B cell (primary cell): ENCODE data around the gene REN. TPM values are rescaled to one million over a fixed set of nuclear protein-coding genes. Genes with fewer than 3 reads are reported as not detected.

Experiments used
- ATAC-seq: fragments of 200-7000 bp; cut with Tn5 transposase; one replicate; pipeline ENCODE4 v1.10.0; 2021; ENCODE audit warnings: low read depth, mild to moderate bottlenecking, moderate number of reproducible peaks, moderate library complexity
- CTCF ChIA-PET: fragments of 350-600 bp; sonication (Branson Sonifier 250); formaldehyde crosslinking; loops from one replicate; lab custom pipeline; 2021; ENCODE audit warnings: antibody characterized with exemption, inconsistent platforms; lab: Charles Lee
- POLR2A ChIA-PET: fragments of 350-600 bp; sonication (Branson Sonifier 250); formaldehyde crosslinking; loops from one replicate; lab custom pipeline; 2021; ENCODE audit warnings: antibody characterized with exemption; lab: Charles Lee
- DNase-seq: peaks from one replicate; pipeline ENCODE4 v3.0.0; 2013
- H2AFZ ChIP-seq: 2 replicates; pipeline ENCODE4 v1.6.1; 2012; ENCODE audit warnings: mild to moderate bottlenecking, low read depth, low read length; ENCODE audit not compliant: insufficient read depth, poor library complexity, severe bottlenecking
- H3K27ac ChIP-seq, 2 donors: 1 replicate in 1 of 2; 2 replicates in 1 of 2; pipeline ENCODE4 v1.5.1; 2012 to 2013; ENCODE audit warnings: low read length in 2 of 2, mild to moderate bottlenecking in 2 of 2, moderate library complexity in 1 of 2
- H3K27me3 ChIP-seq, 4 experiments: fragments of 200-600 bp in 1 of 4; sonication (generic) in 1 of 4; replicated peaks in 1 of 4; 1 replicate in 2 of 4; 2 replicates in 2 of 4; pipeline versions ENCODE4 v1.6.1 to v1.7.0; 2013 to 2016; ENCODE audit warnings: low read length in 3 of 4, mild to moderate bottlenecking in 2 of 4, mixed read lengths in 1 of 4, moderate library complexity in 1 of 4; ENCODE audit not compliant: insufficient read depth in 4 of 4, control insufficient read depth in 3 of 4; ENCODE audit errors: control extremely low read depth in 1 of 4
- H3K36me3 ChIP-seq, 2 experiments: replicated peaks in 1 of 2; 1 replicate in 1 of 2; 2 replicates in 1 of 2; pipeline versions ENCODE4 v1.6.1 to v1.7.1; 2013; ENCODE audit warnings: low read length in 1 of 2; ENCODE audit not compliant: insufficient read depth in 2 of 2, control insufficient read depth in 1 of 2; ENCODE audit errors: control extremely low read depth in 1 of 2, extremely low read depth in 1 of 2
- H3K4me1 ChIP-seq, 2 donors: fragments of 200-600 bp in 1 of 2; sonication (generic) in 1 of 2; 1 replicate in 1 of 2; 2 replicates in 1 of 2; pipeline versions ENCODE4 v1.5.1 to v1.6.1; 2013 to 2017; ENCODE audit warnings: low read length in 2 of 2; ENCODE audit not compliant: control insufficient read depth in 2 of 2, insufficient read depth in 2 of 2
- H3K4me2 ChIP-seq: replicated peaks from 2 replicates; pipeline ENCODE3; 2012; ENCODE audit warnings: mild to moderate bottlenecking, low read depth, low read length; ENCODE audit not compliant: poor library complexity, severe bottlenecking
- H3K4me3 ChIP-seq, 5 experiments: fragments of 200-600 bp in 1 of 5; sonication (generic) in 1 of 5; 1 replicate in 3 of 5; 2 replicates in 2 of 5; pipeline versions ENCODE4 v1.5.1 to v1.7.0; 2011 to 2016; ENCODE audit warnings: low read length in 4 of 5, mild to moderate bottlenecking in 4 of 5, low read depth in 2 of 5, control low read depth in 1 of 5, moderate library complexity in 1 of 5; ENCODE audit not compliant: insufficient read depth in 1 of 5; ENCODE audit errors: control extremely low read depth in 1 of 5, extremely low read depth in 1 of 5
- H3K79me2 ChIP-seq: fragments of 200-600 bp; sonication (generic); one replicate; pipeline ENCODE4 v1.6.0; 2016; ENCODE audit warnings: low read length; ENCODE audit not compliant: control insufficient read depth, insufficient read depth
- H3K9ac ChIP-seq: fragments of 200-600 bp; sonication (generic); 2 replicates; pipeline ENCODE4 v1.6.1; 2017; ENCODE audit warnings: mild to moderate bottlenecking, low read length, moderate library complexity
- H3K9me3 ChIP-seq, 3 donors: one replicate each; pipeline versions ENCODE4 v1.6.1 to v1.7.1; 2013; ENCODE audit warnings: low read length in 2 of 3; ENCODE audit not compliant: control insufficient read depth in 2 of 3, insufficient read depth in 1 of 3; ENCODE audit errors: control extremely low read depth in 1 of 3
- H4K20me1 ChIP-seq: 2 replicates; pipeline ENCODE4 v1.6.0; 2012; ENCODE audit warnings: mild to moderate bottlenecking, low read length; ENCODE audit not compliant: insufficient read depth, control insufficient read depth, poor library complexity, severe bottlenecking
- H3K27ac Mint-ChIP-seq: one replicate; pipeline ENCODE4 v1.8.0; 2021; ENCODE audit warnings: mixed read lengths
- H3K27me3 Mint-ChIP-seq: one replicate; pipeline ENCODE4 v1.8.0; 2021; ENCODE audit warnings: mixed read lengths
- H3K4me1 Mint-ChIP-seq: one replicate; pipeline ENCODE4 v1.8.0; 2021; ENCODE audit warnings: mixed read lengths
- H3K4me3 Mint-ChIP-seq: one replicate; pipeline ENCODE4 v1.8.0; 2021; ENCODE audit warnings: mixed read lengths
- H3K9me3 Mint-ChIP-seq: one replicate; pipeline ENCODE4 v1.8.0; 2022; ENCODE audit warnings: mixed read lengths; ENCODE audit not compliant: insufficient read depth
- EZH2 ChIP-seq: IDR thresholded peaks from 2 replicates; pipeline ENCODE4 v1.6.1; 2012; ENCODE audit warnings: borderline replicate concordance, low read depth, mild to moderate bottlenecking, moderate library complexity, low read length; ENCODE audit not compliant: insufficient read depth, poor library complexity, severe bottlenecking
- WGBS: methylation state at CpG from one replicate; pipeline ENCODE4 v1.1.5; 2013; ENCODE audit warnings: missing lambda C conversion rate; ENCODE audit not compliant: insufficient coverage; 5-methylcytosine and 5-hydroxymethylcytosine counted together
- intact Hi-C: fragments of 100-400 bp; cut with micrococcal nuclease; formaldehyde crosslinking; loops from one replicate; pipeline ENCODE4 v1.10.0; 2022
- polyA plus RNA-seq: library from polyadenylated mRNA; depleted of rRNA; stranded (reverse); fragments of >200 nt; gene quantifications from 2 replicates; pipeline ENCODE4 v1.2.3, GENCODE V29; 2012
- total RNA-seq, 2 donors: library from RNA; stranded (reverse); fragments of 120-200 nt in 1 of 2; gene quantifications; 1 replicate in 1 of 2; 2 replicates in 1 of 2; pipeline versions ENCODE4 v1.2.3 to v1.2.4, GENCODE V29; 2013 to 2022

REN gene
- total and polyA plus RNA-seq, 2 donors (not counting 1 experiment from before 2014, with no cell fraction given): not detected

DNA sequence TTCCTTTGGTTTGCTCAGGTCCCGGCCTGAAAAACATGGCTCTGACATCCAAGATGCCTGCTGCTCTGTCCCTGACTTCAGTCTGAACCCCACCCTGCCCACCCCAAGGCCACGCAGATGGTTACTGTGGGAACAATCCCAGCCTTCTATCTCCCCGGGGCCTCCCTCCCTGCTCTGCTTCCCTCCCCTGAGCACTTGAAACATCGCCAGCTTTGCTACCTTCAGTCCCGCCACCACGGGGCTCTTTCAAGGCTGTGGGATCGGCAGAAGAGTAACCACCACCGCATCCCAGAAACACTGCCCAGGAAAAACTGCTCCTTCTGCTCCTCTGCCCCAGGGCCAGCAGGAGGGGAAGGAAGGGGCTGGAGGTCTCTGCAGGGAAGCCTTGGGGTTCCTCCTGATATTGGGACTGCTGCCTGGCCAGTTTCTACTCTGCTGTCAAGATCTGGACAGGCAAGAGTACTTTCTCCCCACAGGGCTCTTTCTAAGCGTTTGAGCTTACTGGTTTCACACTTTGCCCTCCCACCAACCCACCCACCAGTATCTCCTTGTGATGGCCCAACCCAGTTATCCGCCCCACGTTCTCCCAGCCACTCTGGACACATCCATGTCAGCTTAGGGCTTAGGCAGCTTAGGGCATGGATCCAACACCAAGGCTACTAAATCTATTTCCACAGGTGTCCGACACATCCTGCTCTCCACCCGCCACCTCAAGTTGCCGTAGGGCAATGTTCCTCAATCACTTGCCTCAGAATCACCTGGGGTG lies 22.7 kb downstream of the REN start:
- Histone ChIP-seq H2AFZ (no peak overlapping the region), H4K20me1 (no peaks in the 10 kb centered on the region), H3K9ac (no peak overlapping the region), H3K27me3 (no peaks in the 10 kb centered on the region), H3K4me1 (no peaks in the 10 kb centered on the region), H3K4me2 (no peak overlapping the region), H3K9me3 (no peaks in the 10 kb centered on the region), H3K79me2 (no peaks in the 10 kb centered on the region), H3K27ac (no peak overlapping the region), H3K4me3 (no peak overlapping the region), H3K36me3 (no peaks in the 10 kb centered on the region)
- CTCF ChIA-PET: interaction anchor here (0.7 to 1.2 kb wide), 2 partner anchors 14 to 19 kb away, joined by 3 read pairs; no protein-coding TSS in a partner anchor
- Mint-ChIP-seq H3K27ac (no peak overlapping the region), H3K9me3 (no peaks in the 10 kb centered on the region), H3K4me3 (no peak overlapping the region), H3K4me1 (no peaks in the 10 kb centered on the region), H3K27me3 (peaks cover 23% of the 10 kb centered on the region)
- TF ChIP-seq EZH2: no peak
- POLR2A ChIA-PET: no interaction called here
- 92% methylated on average over 10 of the region's 14 CpGs for WGBS
- ATAC-seq: no peak
- intact Hi-C loops: no loop called here
- no peak for DNase-seq

DNA sequence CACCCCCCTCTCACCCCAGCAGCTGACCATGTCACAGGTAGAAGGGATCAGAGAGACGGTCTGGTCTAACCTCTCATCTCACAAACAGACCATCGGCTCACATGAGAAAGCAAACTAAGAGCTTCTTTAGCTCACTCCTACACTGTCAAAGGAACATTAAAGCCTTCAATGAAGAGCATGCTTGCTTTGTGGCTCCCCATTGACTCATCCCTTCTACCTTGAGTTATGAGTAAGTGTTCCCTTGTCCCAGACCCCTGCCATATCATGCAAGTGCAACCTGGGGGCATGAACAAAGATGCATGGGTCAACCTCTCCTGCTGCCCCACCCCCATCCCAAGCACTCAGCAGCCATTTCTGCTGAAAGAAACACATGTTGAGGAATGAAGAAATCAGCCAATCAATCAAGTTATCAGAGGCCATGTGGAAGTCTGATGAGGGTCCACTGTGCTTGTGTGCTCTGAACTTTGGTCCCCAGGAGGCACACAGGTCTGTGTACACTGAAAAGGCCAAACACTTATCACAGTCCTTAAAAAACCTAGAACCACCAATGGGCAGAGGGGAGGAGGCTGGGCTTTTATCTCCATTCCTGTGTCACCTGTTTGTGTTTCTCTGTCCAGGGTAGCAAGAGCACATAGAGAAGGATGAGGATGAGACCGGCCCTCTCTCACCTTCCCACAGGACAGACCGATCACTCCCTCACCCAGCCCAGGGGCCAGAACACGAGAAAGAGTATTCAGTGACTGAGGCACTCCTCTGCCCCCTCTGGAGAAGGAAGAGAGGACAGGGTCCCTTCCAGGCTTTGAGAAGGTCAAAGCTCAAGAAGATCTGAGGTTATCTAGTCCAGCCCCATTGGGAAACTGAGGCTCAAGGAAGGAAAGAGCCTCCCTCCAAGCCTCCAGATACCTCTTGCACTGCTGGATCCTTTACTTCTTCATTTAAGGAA lies 23.8 kb downstream of the REN start:
- Mint-ChIP-seq H3K9me3 (no peaks in the 10 kb centered on the region), H3K4me1 (no peaks in the 10 kb centered on the region), H3K27ac (no peak overlapping the region), H3K4me3 (no peak overlapping the region), H3K27me3 (peaks cover 27% of the 10 kb centered on the region)
- Histone ChIP-seq H3K4me1 (no peaks in the 10 kb centered on the region), H3K4me3 (no peak overlapping the region), H3K4me2 (no peak overlapping the region), H3K79me2 (no peaks in the 10 kb centered on the region), H3K9ac (no peak overlapping the region), H3K36me3 (no peaks in the 10 kb centered on the region), H3K9me3 (no peaks in the 10 kb centered on the region), H3K27me3 (no peaks in the 10 kb centered on the region), H3K27ac (no peak overlapping the region), H4K20me1 (no peaks in the 10 kb centered on the region), H2AFZ (no peak overlapping the region)
- no peak for TF ChIP-seq EZH2
- WGBS: 84% methylated on average over 2 of the region's 5 CpGs
- ChIA-PET POLR2A (no interaction called here), CTCF (interaction anchor here (1.7 kb wide), 1 partner anchor 13 kb away, joined by 7 read pairs; no protein-coding TSS in a partner anchor)
- intact Hi-C loops: no loop called here
- ATAC-seq: no peak
- DNase-seq: no peak
